ENCODE results near the gene RNF40.
A peak's percentile ranks its signal among the peaks of the same experiment; 100 is the strongest.

RNF40 gene

DNA sequence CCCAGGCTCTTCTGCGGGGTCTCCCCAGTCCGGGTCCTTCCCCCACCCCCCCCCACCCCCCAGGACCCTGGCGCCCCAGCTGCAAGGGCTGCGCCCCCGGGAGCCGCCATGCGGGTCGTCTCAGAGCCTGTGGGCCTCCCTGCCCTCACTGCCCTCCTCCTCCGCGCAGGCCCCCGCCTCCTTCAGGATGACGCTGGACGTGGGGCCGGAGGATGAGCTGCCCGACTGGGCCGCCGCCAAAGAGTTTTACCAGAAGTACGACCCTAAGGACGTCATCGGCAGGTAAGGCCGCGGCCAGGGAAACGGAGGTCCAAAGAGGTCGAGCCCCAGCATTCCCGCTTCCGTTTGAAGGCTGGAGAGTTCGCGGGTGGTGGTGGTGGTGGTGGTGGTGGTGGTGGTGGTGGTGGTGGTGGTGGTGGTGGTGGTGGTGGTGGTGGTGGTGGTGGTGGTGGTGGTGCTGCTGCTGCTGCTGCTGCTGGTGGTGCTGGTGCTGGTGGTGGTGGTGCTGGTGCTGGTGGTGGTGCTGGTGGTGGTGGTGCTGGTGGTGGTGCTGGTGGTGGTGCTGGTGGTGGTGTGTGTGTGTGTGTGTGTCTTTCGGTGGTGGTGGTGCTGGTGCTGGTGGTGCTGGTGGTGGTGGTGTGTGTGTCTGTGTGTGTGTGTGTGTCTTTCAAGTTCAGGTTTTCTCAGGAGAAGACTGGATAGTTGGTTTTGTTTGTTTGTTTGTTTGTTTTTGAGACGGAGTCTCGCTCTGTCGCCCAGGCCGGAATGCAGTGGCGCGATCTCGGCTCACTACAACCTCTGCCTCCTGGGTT lies 13.3 kb upstream of the RNF40 start:
- H3K9me3 Mint-ChIP-seq = no peaks in the 10 kb centered on the region
- peaks cover 17% of the 10 kb centered on the region for H3K4me1 Mint-ChIP-seq
- H3K4me3 Mint-ChIP-seq = peak overlapping the region; percentile 94
- peaks cover 16% of the 10 kb centered on the region for H3K36me3 Mint-ChIP-seq
- ATAC-seq (ENCODE audit: low read depth) (no peak), DNase-seq (ENCODE audit: low spot score in 2 of 2) (no peak)
- H3K27me3 Mint-ChIP-seq = no peaks in the 10 kb centered on the region
- peak overlapping the region; percentile 80 for H3K27ac Mint-ChIP-seq

DNA sequence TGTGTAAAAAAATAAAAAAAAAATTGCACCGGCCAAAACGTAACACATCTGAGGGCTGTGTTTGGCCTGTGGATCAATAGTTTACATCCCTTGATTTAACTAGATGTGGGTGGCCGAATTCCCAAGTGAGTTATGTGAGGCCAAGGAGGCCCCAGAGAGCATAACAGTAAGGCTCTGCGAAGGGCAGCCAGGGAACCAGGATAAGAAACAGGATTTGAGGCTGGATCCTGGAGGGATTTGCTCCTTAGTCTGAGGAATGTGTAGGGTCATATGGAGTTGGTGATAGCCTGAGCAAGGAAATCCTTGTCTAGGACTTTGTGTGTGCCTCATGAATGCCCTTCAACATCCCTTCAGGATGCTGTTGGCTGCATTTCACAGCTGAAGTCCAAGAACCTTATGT lies 11.9 kb upstream of the RNF40 start:
- Mint-ChIP-seq H3K27me3 (no peaks in the 10 kb centered on the region), H3K4me1 (peaks cover 17% of the 10 kb centered on the region), H3K27ac (no peak overlapping the region), H3K36me3 (peaks cover 16% of the 10 kb centered on the region), H3K9me3 (no peaks in the 10 kb centered on the region), H3K4me3 (peak overlapping the region; percentile 94)
- DNase-seq (ENCODE audit: low spot score in 2 of 2) (no peak), ATAC-seq (ENCODE audit: low read depth) (no peak)

DNA sequence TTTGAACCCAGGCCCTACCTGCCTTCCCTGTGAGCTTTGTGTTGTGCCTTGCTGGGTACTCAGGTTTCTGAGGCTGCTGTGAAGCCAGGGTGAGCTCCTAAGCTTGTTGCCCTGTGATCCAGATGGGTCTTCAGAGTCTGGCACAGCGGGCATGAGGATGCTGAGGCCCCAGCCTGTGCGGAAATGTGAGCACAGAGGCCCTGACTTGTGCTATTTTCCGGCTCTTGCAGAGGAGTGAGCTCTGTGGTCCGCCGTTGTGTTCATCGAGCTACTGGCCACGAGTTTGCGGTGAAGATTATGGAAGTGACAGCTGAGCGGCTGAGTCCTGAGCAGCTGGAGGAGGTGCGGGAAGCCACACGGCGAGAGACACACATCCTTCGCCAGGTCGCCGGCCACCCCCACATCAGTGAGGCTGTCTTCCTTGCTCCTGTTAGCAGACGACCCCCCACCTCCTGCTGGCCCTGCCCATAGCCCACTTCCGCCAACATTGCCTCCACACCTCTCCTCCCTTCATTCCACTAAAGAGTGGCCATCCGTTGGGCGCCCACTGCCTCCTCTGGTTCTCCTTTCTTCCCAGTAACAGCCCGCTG lies 11.2 kb upstream of the RNF40 start:
- no peak for DNase-seq (ENCODE audit: low spot score in 2 of 2)
- H3K36me3 Mint-ChIP-seq = peaks cover 18% of the 10 kb centered on the region
- H3K4me1 Mint-ChIP-seq = peaks cover 17% of the 10 kb centered on the region
- no peaks in the 10 kb centered on the region for H3K27me3 Mint-ChIP-seq
- H3K4me3 Mint-ChIP-seq = no peak overlapping the region
- no peaks in the 10 kb centered on the region for H3K9me3 Mint-ChIP-seq
- H3K27ac Mint-ChIP-seq = no peak overlapping the region
- no peak for ATAC-seq (ENCODE audit: low read depth)

DNA sequence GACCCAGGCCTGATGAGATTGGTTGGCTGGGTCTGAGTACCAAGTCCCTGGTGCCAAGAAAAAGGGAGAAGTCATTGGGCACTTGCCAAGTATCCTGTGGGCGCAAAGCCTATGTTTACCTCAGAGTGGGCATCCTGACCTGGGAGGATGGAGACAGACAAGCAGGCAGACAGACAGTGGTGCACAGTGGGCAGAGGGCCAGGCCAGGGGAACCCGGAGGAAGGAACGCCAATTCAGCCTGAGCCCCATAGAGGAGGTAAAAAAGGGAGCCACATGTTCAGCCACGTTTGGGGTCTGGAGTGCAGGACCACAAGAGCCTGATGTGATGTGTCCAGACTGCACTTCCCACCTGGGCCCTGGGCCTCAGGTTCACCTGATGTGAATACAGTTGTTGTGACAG lies 8.5 kb upstream of the RNF40 start:
- Mint-ChIP-seq H3K4me3 (no peak overlapping the region), H3K36me3 (peaks cover 18% of the 10 kb centered on the region), H3K9me3 (no peaks in the 10 kb centered on the region), H3K27me3 (no peaks in the 10 kb centered on the region), H3K4me1 (peaks cover 13% of the 10 kb centered on the region), H3K27ac (no peak overlapping the region)
- DNase-seq (ENCODE audit: low spot score in 2 of 2) (no peak), ATAC-seq (ENCODE audit: low read depth) (no peak)

DNA sequence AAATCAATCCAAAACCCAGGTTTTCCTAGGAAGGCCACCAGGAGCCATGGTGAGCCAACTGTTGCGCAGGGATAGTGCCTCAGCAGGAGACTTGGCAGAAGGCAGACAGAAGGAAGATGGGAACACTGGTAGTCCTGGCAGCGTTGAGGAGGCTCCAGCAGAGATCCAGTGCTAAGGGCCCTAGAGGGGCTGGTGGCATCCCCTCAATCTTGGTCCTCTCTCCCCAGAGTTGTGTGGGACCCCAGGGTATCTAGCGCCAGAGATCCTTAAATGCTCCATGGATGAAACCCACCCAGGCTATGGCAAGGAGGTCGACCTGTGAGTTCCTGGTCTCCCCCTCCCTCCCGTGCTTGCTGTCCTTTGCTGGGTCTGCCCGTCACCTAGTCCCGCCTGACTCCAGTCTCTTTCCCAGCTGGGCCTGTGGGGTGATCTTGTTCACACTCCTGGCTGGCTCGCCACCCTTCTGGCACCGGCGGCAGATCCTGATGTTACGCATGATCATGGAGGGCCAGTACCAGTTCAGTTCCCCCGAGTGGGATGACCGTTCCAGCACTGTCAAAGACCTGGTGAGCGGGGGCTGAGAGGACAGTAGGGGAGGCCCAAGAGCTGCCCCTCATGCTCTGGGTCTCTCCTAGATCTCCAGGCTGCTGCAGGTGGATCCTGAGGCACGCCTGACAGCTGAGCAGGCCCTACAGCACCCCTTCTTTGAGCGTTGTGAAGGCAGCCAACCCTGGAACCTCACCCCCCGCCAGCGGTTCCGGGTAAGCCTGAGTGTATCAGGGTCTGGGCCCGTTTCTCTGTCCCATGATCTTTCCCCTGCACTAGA lies 6.0 kb upstream of the RNF40 start:
- no peak for ATAC-seq (ENCODE audit: low read depth)
- Mint-ChIP-seq H3K9me3 (no peaks in the 10 kb centered on the region), H3K27ac (no peak overlapping the region), H3K36me3 (peaks cover 15% of the 10 kb centered on the region), H3K4me1 (peaks cover 18% of the 10 kb centered on the region), H3K4me3 (no peak overlapping the region), H3K27me3 (no peaks in the 10 kb centered on the region)
- no peak for DNase-seq (ENCODE audit: low spot score in 2 of 2)

DNA sequence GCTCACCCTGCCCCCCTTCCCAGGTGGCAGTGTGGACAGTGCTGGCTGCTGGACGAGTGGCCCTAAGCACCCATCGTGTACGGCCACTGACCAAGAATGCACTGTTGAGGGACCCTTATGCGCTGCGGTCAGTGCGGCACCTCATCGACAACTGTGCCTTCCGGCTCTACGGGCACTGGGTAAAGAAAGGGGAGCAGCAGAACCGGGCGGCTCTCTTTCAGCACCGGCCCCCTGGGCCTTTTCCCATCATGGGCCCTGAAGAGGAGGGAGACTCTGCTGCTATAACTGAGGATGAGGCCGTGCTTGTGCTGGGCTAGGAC lies 5.4 kb upstream of the RNF40 start:
- ATAC-seq (ENCODE audit: low read depth) (no peak), DNase-seq (ENCODE audit: low spot score in 2 of 2) (no peak)
- Mint-ChIP-seq H3K4me3 (no peak overlapping the region), H3K27ac (no peak overlapping the region), H3K27me3 (no peaks in the 10 kb centered on the region), H3K9me3 (no peaks in the 10 kb centered on the region), H3K36me3 (peaks cover 10% of the 10 kb centered on the region), H3K4me1 (peaks cover 15% of the 10 kb centered on the region)

DNA sequence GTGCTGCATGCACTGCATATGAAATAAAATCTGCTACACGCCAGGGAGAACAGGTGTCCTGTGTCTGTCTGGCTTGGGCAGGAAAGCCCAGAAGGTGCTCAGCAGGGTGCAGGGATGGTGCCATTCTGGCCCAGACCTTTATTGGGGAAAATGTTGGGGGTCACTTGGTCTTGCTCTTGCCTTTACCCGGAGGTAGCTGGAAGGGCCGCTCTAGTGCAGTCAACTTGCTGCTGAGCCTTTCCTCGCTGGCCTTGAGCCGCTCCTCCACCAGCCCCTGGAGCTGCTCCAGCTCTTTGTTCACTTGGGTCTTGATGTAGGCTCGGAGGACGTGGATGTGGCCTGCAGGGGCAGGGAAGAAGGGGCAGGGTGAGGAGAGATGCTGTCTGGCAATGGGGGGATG lies 4.8 kb upstream of the RNF40 start:
- Mint-ChIP-seq H3K27ac (no peak overlapping the region), H3K9me3 (no peaks in the 10 kb centered on the region), H3K36me3 (peaks cover 10% of the 10 kb centered on the region), H3K4me3 (no peak overlapping the region), H3K4me1 (peaks cover 15% of the 10 kb centered on the region), H3K27me3 (no peaks in the 10 kb centered on the region)
- DNase-seq (ENCODE audit: low spot score in 2 of 2) (no peak), ATAC-seq (ENCODE audit: low read depth) (no peak)

DNA sequence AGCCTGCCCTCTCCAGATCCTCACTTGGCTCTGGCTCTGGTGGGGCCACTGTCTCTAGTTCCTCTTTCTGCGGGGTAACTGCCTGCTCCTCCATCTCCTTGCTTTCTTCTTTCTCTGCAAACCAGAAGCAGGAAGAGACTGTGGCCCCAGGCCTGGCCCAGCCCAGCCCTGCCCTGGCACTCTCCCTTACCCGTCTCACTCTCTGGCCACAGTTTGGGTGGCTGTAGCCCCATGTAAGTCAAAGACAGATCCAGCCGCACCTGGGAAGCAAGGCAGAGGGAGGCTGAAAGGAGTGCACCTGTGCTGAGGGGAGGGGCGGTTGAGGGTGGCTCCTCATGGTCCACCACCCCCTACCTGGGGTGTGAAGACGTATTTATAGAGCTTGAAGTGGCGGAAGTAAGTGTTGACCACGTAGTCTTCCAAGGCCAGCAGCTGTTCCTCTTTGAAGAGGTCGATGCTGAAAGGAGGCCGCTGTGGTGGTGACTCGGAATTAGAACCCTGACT lies 3.1 kb upstream of the RNF40 start:
- DNase-seq (ENCODE audit: low spot score in 2 of 2) (no peak), ATAC-seq (ENCODE audit: low read depth) (no peak)
- H3K4me1 Mint-ChIP-seq = peaks cover 23% of the 10 kb centered on the region
- no peak overlapping the region for H3K4me3 Mint-ChIP-seq
- H3K27me3 Mint-ChIP-seq = no peaks in the 10 kb centered on the region
- H3K36me3 Mint-ChIP-seq = peaks cover 8% of the 10 kb centered on the region
- H3K9me3 Mint-ChIP-seq = no peaks in the 10 kb centered on the region
- H3K27ac Mint-ChIP-seq = peak overlapping the region; percentile 66

DNA sequence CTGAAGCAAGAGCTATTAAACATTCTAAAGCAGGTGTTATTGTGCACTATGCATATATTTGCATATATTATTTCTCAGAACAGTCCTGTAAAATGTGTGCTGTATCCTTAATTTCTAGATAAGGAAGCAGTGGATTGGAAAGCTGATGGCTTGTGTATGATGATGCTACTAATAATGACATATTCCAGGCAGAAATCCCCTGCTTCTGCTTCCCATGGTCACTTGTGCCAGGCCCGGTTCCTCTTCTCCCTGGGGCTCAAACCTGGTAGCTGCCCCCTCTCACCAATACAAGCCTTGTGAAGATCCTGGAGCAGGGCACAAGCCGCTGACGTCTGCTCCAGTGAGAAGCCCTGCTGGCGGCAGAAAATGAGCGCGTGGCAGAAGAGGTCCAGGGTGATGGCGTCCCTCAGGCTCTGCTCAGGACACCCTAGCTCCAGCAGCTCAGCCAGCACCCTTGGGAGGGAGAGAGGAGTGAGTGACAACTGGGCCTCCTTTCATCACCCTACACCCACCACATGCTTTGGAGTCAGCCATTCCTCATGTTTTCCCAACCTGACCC lies 2.0 kb upstream of the RNF40 start:
- H3K4me3 Mint-ChIP-seq = no peak overlapping the region
- H3K36me3 Mint-ChIP-seq = peaks cover 7% of the 10 kb centered on the region
- no peaks in the 10 kb centered on the region for H3K27me3 Mint-ChIP-seq
- no peaks in the 10 kb centered on the region for H3K9me3 Mint-ChIP-seq
- ATAC-seq (ENCODE audit: low read depth) (no peak), DNase-seq (ENCODE audit: low spot score in 2 of 2) (no peak)
- peaks cover 23% of the 10 kb centered on the region for H3K4me1 Mint-ChIP-seq
- peak overlapping the region; percentile 76 for H3K27ac Mint-ChIP-seq

DNA sequence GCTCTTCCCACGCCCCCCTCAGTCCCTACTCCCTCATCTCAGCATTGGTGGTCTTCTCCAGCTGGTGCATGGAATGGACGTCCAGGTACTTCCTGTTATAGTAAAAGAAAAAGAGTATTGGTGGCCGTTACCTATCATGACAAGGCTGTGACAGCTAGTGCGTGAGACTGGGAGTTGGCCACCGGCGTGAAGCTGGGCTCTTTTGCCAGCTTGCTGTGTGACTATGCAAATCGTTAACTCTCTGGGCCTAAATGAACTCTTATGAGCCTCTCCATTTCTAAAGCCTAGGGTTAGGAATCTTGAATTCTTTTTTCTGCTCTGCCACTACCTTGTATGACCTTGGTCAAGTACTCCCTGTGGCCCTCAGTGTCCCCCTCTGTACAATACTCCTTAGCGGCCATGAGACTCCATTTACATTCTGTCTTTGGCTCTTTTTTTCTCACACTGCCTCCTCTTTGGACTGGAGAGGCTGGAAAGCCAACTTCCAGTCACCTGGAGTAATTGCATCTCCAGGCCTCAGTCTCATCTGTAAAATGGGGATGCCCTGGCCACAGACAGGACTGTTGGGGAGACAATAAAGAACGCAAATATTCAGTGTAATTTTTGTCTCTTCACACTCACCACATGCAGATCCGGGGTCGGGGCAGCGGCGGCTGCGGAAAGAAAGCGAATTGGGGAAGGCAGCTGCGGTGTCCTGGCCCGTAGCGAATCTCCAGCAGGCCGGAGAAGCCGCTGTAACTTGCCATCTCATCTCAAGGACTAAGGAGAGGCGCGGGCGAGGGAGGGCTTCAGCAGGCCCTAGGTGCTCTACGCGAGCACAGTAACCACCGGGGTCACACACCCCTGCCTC lies 1.3 kb upstream of the RNF40 start:
- no peak for ATAC-seq (ENCODE audit: low read depth)
- Mint-ChIP-seq H3K27ac (peak overlapping the region; percentile 76), H3K27me3 (no peaks in the 10 kb centered on the region)

DNA sequence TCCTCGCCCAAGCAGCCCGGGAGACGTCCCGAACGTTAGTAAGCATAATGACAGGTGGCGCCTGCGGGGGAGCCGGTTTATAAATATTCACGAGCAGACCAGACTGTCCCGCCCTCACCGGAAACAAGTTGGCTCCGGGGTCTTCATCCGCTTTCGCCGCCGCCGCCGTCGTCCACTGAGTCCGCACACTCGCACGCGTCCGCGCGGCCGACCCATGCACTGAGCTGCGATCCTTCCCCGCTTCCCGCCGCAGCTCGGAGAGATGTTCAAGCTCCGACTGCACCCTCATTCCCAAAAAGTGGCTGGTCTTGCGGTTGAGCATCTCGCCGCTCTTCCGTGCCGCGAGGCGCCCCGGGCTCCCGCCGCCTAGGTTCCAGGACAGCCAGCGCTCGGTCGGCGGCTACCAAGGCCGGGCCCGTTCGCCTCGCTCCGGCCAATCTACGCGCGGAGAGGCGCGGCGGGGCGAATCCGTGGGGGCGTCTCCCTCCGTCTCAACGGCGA lies 645 bp upstream of the RNF40 start:
- DNase-seq (ENCODE audit: low spot score in 2 of 2) = no peak
- Mint-ChIP-seq H3K9me3 (no peaks in the 10 kb centered on the region), H3K27me3 (no peaks in the 10 kb centered on the region), H3K4me3 (peak overlapping the region; percentile 97), H3K36me3 (peaks cover 11% of the 10 kb centered on the region), H3K4me1 (peaks cover 23% of the 10 kb centered on the region), H3K27ac (peak overlapping the region; percentile 76)
- peak; percentile 18 for ATAC-seq (ENCODE audit: low read depth)

More for the DNA sequence above, 1.3 kb upstream of the RNF40 start:
- DNase-seq (ENCODE audit: low spot score in 2 of 2) = no peak
- peaks cover 23% of the 10 kb centered on the region for H3K4me1 Mint-ChIP-seq
- peaks cover 9% of the 10 kb centered on the region for H3K36me3 Mint-ChIP-seq
- H3K4me3 Mint-ChIP-seq = peak overlapping the region; percentile 97
- H3K9me3 Mint-ChIP-seq = no peaks in the 10 kb centered on the region

DNA sequence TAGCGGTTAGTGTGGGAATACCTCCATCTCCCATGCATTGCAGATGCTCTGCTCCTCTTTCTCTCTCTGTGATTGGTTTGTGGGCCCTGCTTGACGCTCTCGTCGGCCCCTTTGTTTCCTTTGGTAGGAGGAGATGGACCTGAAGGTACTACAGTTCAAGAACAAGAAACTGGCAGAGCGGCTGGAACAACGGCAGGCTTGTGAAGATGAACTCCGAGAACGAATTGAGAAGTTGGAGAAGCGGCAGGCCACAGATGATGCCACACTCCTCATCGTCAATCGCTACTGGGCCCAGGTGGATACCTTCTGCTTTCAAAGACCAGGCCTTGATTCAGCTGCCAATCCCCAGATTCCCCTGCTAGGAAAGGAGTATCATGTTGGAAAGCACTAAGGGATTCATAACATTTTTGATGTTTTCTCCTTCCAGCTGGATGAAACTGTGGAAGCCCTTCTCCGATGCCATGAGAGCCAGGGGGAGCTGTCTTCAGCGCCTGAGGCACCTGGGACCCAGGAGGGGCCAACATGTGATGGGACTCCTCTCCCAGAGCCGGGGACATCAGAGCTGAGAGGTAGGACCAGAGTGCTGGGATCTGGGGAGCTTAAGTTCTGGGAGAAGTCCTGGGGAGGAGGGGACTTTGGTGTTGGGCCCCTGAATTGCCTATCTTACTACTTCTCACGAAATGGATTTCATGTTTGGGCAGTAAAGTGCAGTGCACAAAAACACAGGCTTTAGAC lies 1.0 kb downstream of the RNF40 start:
- Mint-ChIP-seq H3K4me3 (peak overlapping the region; percentile 97), H3K27me3 (no peaks in the 10 kb centered on the region), H3K27ac (peak overlapping the region; percentile 76), H3K9me3 (no peaks in the 10 kb centered on the region), H3K36me3 (peaks cover 17% of the 10 kb centered on the region), H3K4me1 (peaks cover 34% of the 10 kb centered on the region)
- DNase-seq (ENCODE audit: low spot score in 2 of 2) (no peak), ATAC-seq (ENCODE audit: low read depth) (no peak)

DNA sequence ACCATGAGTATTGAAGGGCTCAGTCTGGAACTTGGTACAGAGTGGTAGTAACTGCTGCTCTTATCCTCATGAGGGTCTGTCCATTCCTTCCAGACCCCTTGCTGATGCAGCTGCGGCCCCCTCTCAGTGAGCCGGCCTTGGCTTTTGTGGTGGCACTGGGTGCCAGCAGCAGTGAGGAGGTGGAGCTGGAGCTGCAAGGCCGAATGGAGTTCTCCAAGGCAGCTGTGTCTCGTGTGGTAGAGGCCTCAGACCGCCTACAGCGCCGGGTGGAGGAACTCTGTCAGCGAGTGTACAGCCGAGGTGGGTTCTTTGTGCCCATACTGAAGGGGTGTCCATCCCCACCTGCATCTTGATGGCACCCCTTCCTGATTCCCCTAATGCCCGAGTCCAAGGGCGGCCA lies 2.0 kb downstream of the RNF40 start:
- H3K36me3 Mint-ChIP-seq = peaks cover 23% of the 10 kb centered on the region

More for the DNA sequence above, 2.0 kb downstream of the RNF40 start:
- no peaks in the 10 kb centered on the region for H3K9me3 Mint-ChIP-seq
- no peak overlapping the region for H3K4me3 Mint-ChIP-seq
- H3K27me3 Mint-ChIP-seq = no peaks in the 10 kb centered on the region
- peaks cover 37% of the 10 kb centered on the region for H3K4me1 Mint-ChIP-seq
- no peak overlapping the region for H3K27ac Mint-ChIP-seq
- DNase-seq (ENCODE audit: low spot score in 2 of 2) (no peak), ATAC-seq (ENCODE audit: low read depth) (no peak)
